Thyroid gland (tissue), 4 donors: ENCODE measurements around the gene RPS6KC1.

Experiments
- CTCF ChIP-seq, 6 experiments: fragments of 200-600 bp in 3 of 6; fragments of 450-650 bp in 3 of 6; sonication (generic) in 3 of 6; IDR thresholded peaks; one replicate each; pipeline ENCODE4 v1.5.1; 2016 to 2019; ENCODE audit warnings: antibody characterized with exemption in 6 of 6, mild to moderate bottlenecking in 2 of 6, inconsistent platforms in 1 of 6, moderate library complexity in 1 of 6
- POLR2A ChIP-seq, 2 donors: fragments of 450-650 bp; IDR thresholded peaks; one replicate each; pipeline ENCODE4 v1.6.1; 2017; ENCODE audit warnings: antibody characterized with exemption in 2 of 2, mild to moderate bottlenecking in 2 of 2, moderate library complexity in 1 of 2

DNA sequence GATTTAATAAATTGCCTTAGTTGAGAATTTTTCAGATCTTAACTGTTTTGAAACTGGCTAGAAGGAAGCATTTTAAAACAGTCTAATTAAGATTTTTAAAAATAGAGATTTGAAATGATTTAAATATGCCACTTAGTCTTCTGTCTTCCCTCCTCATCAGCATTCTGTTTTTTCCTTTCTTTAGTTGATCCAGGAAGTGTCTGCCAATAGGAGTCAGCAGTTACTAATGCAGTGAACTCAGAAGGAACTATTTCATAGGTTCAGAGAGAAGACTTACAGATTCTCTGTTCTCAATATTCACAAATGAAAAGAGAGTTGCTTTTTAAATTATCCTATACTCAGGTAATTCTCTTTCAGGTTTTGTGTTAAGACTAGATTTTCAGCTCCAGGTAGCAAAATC is 84.5 kb downstream of the RPS6KC1 start:
- TF ChIP-seq CTCF (IDR thresholded peaks at IDR 0.05) (no peak), POLR2A (IDR thresholded peaks at IDR 0.05) (no peak)
